Fibroblast of the aortic adventitia (primary cell): ENCODE results near the gene SFXN3. TPM values are rescaled to one million over a fixed set of nuclear protein-coding genes. Genes with fewer than 3 reads are reported as not detected.

ENCODE experiments used
- DNase-seq: peaks from one replicate; pipeline ENCODE4 v3.0.0-alpha.2; 2010; ENCODE audit warnings: low read depth
- H3K4me3 ChIP-seq: 2 replicates; pipeline ENCODE4 v1.5.1; 2011; ENCODE audit warnings: low read depth, mild to moderate bottlenecking, control low read depth, low read length, moderate library complexity
- CTCF ChIP-seq: IDR thresholded peaks from 2 replicates; pipeline ENCODE4 v1.5.1; 2011; ENCODE audit warnings: mild to moderate bottlenecking, low read length, control low read depth, inconsistent platforms; ENCODE audit not compliant: insufficient read depth
- total RNA-seq: library from RNA; depleted of rRNA; stranded (reverse); fragments of >200 nt; gene quantifications from 2 replicates; pipeline ENCODE4 v1.2.3, GENCODE V29; 2012; ENCODE audit warnings: low replicate concordance

SFXN3 gene
- total RNA-seq, 1 donor: 83.2 TPM

DNA sequence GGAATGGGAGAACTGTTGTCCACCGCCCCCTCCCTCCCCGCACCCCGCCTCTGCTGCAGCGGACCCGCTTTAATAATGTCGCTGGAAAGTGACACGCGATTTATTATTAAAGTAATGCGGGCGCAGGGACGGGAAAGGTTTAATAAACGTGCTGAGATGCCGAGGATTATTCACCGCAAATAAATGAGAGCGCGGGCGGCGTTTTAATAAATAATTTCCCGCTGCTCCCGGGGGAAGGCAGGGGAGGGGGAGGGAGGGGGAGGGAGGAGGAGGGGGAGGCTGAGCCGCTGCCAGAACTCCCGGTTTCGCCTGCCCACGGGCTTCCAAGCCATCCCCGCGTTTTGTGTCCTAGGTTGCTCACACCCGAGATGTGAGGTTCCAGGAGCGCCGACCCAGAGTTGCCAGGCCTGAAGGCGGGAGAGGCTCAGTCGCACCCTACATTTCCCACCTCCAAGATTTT lies 35.9 kb downstream of the SFXN3 start:
- H3K4me3 ChIP-seq: peak overlapping the region; percentile 64
- TF ChIP-seq CTCF: no peak
- DNase-seq: peak; percentile 10

DNA sequence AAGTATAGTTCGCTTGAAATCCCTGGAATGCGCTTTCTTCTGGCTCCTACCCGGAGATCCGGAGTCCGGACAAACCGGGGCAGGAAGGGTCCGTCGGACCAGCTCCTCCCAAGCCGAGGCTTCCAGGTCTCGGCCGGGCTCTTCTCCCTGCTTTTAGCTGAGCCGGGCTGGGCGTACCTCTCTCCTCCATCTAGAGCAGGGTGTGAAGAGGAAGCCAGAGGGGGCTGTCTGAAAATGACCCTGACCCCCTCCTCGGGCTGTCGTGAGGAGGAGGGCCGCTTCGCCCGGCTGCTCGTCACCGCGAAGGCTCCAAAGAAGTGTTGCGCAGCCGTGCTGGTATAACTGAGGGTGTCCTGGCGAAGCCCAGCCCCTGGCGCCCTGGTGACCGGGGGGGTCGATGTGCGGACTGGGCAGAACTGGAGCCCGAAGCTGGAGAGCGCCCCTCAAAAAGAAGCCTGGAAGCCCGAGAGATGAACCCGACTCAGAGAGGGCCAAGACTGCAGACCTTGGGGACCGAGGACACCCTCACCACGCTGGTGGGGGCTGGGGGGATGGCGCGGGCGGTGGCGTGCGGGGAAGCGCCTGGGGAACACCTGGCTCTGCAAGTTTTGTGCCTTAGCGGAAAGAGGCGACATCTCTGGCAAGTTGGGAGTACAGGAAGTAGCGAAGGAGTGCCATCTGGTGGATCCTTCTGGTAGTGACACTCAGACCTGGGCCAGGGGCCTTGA lies 36.5 kb downstream of the SFXN3 start:
- DNase-seq: peak; percentile 87
- H3K4me3 ChIP-seq: peak overlapping the region; percentile 64
- peak; percentile 88 for TF ChIP-seq CTCF

DNA sequence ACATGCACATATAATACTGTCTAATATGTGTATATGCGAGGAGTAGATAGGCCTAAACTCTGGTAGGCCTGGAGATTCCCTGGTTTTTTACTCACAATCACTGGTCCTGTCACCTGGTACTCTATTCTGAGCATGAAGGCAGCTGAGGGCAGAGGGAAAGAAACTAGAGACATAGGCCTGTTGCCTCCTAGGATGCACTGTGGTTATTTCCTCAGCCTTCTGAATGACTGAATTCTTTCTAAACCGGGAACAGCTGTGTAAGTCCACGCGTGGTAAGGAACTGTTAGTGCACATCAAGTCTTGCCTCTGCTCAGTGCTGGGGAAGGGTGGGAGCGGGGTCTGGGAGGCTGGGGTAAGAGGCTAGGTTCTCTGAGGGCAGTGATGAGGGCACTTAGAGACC lies 38.4 kb downstream of the SFXN3 start:
- TF ChIP-seq CTCF: no peak
- no peak for DNase-seq
- no peak overlapping the region for H3K4me3 ChIP-seq

- no peak overlapping the region for H3K4me3 ChIP-seq
- TF ChIP-seq CTCF: no peak
- DNase-seq: no peak
These were observed 39.1 kb downstream of the SFXN3 start for GRCh38 chr10:101070098-101070497.

DNA sequence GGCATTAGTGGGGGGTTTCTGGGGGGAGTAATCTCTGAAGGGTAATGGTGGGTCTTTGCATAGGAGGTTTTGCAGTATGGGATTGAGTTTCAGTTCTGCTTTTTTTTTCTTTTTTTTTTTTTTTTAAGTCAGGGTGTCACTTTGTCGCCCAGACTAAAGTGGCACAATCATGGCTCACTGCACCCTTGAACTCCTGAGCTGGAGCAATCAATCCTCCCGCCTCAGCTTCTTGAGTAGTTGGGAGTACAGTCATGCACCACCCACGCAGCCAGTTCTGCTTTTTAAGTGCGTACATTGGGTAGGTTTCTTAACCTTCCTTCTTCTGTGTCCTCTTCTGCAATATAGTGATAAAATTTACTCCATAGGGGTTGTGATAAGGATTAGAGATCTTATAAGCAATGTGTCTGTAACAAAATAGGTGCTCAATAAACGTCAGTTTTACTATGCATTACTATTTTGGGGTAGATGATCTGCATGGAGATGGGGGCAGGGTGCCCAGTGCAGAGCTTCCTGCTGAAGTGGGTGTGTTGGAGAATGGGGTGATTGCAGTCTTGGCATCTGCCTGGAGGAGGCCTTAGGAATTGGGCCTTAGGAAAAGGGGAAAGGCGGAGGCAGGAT lies 40.3 kb downstream of the SFXN3 start:
- DNase-seq: peak; percentile 19
- no peak for TF ChIP-seq CTCF

GRCh38 chr10:101071885-101072433 lies 40.9 kb downstream of the SFXN3 start:
- no peak for TF ChIP-seq CTCF
- DNase-seq: no peak

More for the DNA sequence above, 40.3 kb downstream of the SFXN3 start:
- no peak overlapping the region for H3K4me3 ChIP-seq

More at GRCh38 chr10:101071885-101072433, 40.9 kb downstream of the SFXN3 start:
- H3K4me3 ChIP-seq: no peak overlapping the region
